IMR-90 (cell line): ENCODE measurements around the gene IL22RA1. TPM values are rescaled to one million over a fixed set of nuclear protein-coding genes. Genes with fewer than 3 reads are reported as not detected.

Source experiments
- ATAC-seq: fragments of 200-7000 bp; cut with Tn5 transposase; 2 replicates; pipeline ENCODE4 v1.9.1; 2020; ENCODE audit warnings: low read depth, mild to moderate bottlenecking, moderate library complexity
- BruUV-seq: library from RNA; stranded (reverse); fragments of 400-500 nt; replicated peaks from 2 replicates; lab custom pipeline; 2021; lab: Mats Ljungman, UMichigan
- CTCF ChIA-PET: fragments of 300-600 bp; formaldehyde crosslinking; extraction: SDS; loops from one replicate; lab custom pipeline; 2021; ENCODE audit warnings: antibody characterized with exemption; lab: Yijun Ruan, JAX
- POLR2A ChIA-PET: fragments of 300-600 bp; sonication (Branson Sonifier 250); formaldehyde crosslinking; loops from one replicate; lab custom pipeline; 2022; ENCODE audit warnings: antibody characterized with exemption; ENCODE audit not compliant: unreplicated experiment; lab: Charles Lee
- DNase-seq: peaks from one replicate; pipeline ENCODE4 v3.0.0; 2013
- H2AFZ ChIP-seq: replicated peaks from 2 replicates; pipeline ENCODE3; 2013; ENCODE audit warnings: low read length, mild to moderate bottlenecking; ENCODE audit not compliant: poor library complexity
- H2AK5ac ChIP-seq: 2 replicates; pipeline ENCODE4 v1.6.1; 2013; ENCODE audit warnings: low read depth, low read length, inconsistent platforms
- H2AK9ac ChIP-seq: replicated peaks from 2 replicates; pipeline ENCODE3; 2013; ENCODE audit warnings: mild to moderate bottlenecking, low read depth, low read length, moderate library complexity; ENCODE audit not compliant: poor library complexity
- H2BK120ac ChIP-seq: 2 replicates; pipeline ENCODE4 v1.6.1; 2013; ENCODE audit warnings: low read depth, low read length, inconsistent platforms
- H2BK15ac ChIP-seq: 3 replicates; pipeline ENCODE4 v1.6.1; 2013; ENCODE audit warnings: low read depth, low read length, inconsistent platforms
- H2BK20ac ChIP-seq: 2 replicates; pipeline ENCODE4 v1.6.1; 2013; ENCODE audit warnings: low read depth, mild to moderate bottlenecking, inconsistent platforms, low read length, moderate library complexity
- H2BK5ac ChIP-seq: 2 replicates; pipeline ENCODE4 v1.6.1; 2013; ENCODE audit warnings: mild to moderate bottlenecking, low read depth, low read length, inconsistent platforms; ENCODE audit not compliant: poor library complexity, severe bottlenecking
- H3K14ac ChIP-seq: replicated peaks from 2 replicates; pipeline ENCODE4 v1.6.1; 2013; ENCODE audit warnings: low read depth, low read length, inconsistent platforms
- H3K18ac ChIP-seq: 2 replicates; pipeline ENCODE4 v1.6.1; 2013; ENCODE audit warnings: low read depth, low read length, control low read depth
- H3K23ac ChIP-seq: 2 replicates; pipeline ENCODE4 v1.6.1; 2013; ENCODE audit warnings: low read depth, low read length, inconsistent platforms
- H3K27ac ChIP-seq: 2 replicates; pipeline ENCODE4 v1.5.1; 2013; ENCODE audit warnings: mild to moderate bottlenecking, control low read depth, low read length; ENCODE audit not compliant: insufficient read depth
- H3K27me3 ChIP-seq: 2 replicates; pipeline ENCODE4 v1.6.1; 2013; ENCODE audit warnings: low read length; ENCODE audit not compliant: control insufficient read depth, insufficient read depth
- H3K36me3 ChIP-seq: 2 replicates; pipeline ENCODE4 v1.6.1; 2013; ENCODE audit warnings: low read length, mixed read lengths; ENCODE audit not compliant: control insufficient read depth, insufficient read depth
- H3K4ac ChIP-seq: 2 replicates; pipeline ENCODE4 v1.6.1; 2013; ENCODE audit warnings: low read depth, low read length, inconsistent platforms
- H3K4me1 ChIP-seq: 2 replicates; pipeline ENCODE4 v1.6.1; 2013; ENCODE audit warnings: low read length, mixed read lengths; ENCODE audit not compliant: control insufficient read depth, insufficient read depth
- H3K4me2 ChIP-seq: 2 replicates; pipeline ENCODE4 v1.6.1; 2013; ENCODE audit warnings: low read depth, mild to moderate bottlenecking, control low read depth, low read length, moderate library complexity
- H3K4me3 ChIP-seq: 2 replicates; pipeline ENCODE4 v1.5.1; 2013; ENCODE audit warnings: low read depth, mild to moderate bottlenecking, control low read depth, low read length, moderate library complexity; ENCODE audit not compliant: insufficient read depth
- H3K56ac ChIP-seq: 2 replicates; pipeline ENCODE4 v1.6.1; 2013; ENCODE audit warnings: low read length, inconsistent platforms; ENCODE audit not compliant: insufficient read depth; ENCODE audit errors: extremely low read depth
- H3K79me1 ChIP-seq, 2 experiments: 2 replicates each; pipeline ENCODE4 v1.6.1; 2013; ENCODE audit warnings: low read length in 2 of 2, inconsistent platforms in 1 of 2, low read depth in 1 of 2
- H3K9ac ChIP-seq: 2 replicates; pipeline ENCODE4 v1.6.1; 2013; ENCODE audit warnings: low read depth, low read length, control low read depth
- H3K9me1 ChIP-seq: 2 replicates; pipeline ENCODE4 v1.6.1; 2013; ENCODE audit warnings: low read length, inconsistent platforms; ENCODE audit not compliant: insufficient read depth
- H3K9me3 ChIP-seq: 2 replicates; pipeline ENCODE4 v1.6.1; 2013; ENCODE audit warnings: low read length; ENCODE audit not compliant: control insufficient read depth, insufficient read depth
- H4K20me1 ChIP-seq: 2 replicates; pipeline ENCODE4 v1.6.1; 2013; ENCODE audit warnings: low read length, inconsistent platforms; ENCODE audit not compliant: insufficient read depth
- H4K5ac ChIP-seq: 2 replicates; pipeline ENCODE4 v1.6.1; 2013; ENCODE audit warnings: mild to moderate bottlenecking, low read depth, low read length, control low read depth
- H4K8ac ChIP-seq, 2 experiments: 2 replicates each; pipeline ENCODE4 v1.6.1; 2013; ENCODE audit warnings: low read depth in 2 of 2, low read length in 2 of 2, control low read depth in 1 of 2, inconsistent platforms in 1 of 2
- H4K91ac ChIP-seq: 2 replicates; pipeline ENCODE4 v1.6.1; 2013; ENCODE audit warnings: low read depth, low read length, inconsistent platforms; ENCODE audit not compliant: insufficient read depth
- CEBPB ChIP-seq: IDR thresholded peaks from 2 replicates; pipeline ENCODE4 v1.6.1; 2012; ENCODE audit warnings: low read depth, low read length, improper control_type of control experiment
- CHD1 ChIP-seq: IDR thresholded peaks from 2 replicates; pipeline ENCODE4 v1.6.1; 2012; ENCODE audit warnings: low read depth, low read length, improper control_type of control experiment
- CTCF ChIP-seq: conservative IDR thresholded peaks from 2 replicates; pipeline ENCODE4 v1.5.1; 2012; ENCODE audit warnings: mild to moderate bottlenecking, low read depth, low read length, improper control_type of control experiment
- FOS ChIP-seq: fragments of 150-350 bp; IDR thresholded peaks from 2 replicates; pipeline ENCODE4 v1.6.1; 2016; ENCODE audit warnings: low read depth, low read length
- MAFK ChIP-seq: IDR thresholded peaks from 2 replicates; pipeline ENCODE4 v1.6.1; 2012; ENCODE audit warnings: low read depth, low read length, improper control_type of control experiment
- MAZ ChIP-seq: IDR thresholded peaks from 2 replicates; pipeline ENCODE4 v1.6.1; 2012; ENCODE audit warnings: low read depth, mild to moderate bottlenecking, low read length, improper control_type of control experiment, moderate library complexity, borderline replicate concordance
- MXI1 ChIP-seq: IDR thresholded peaks from 2 replicates; pipeline ENCODE4 v1.6.1; 2012; ENCODE audit warnings: low read depth, mild to moderate bottlenecking, low read length, moderate library complexity, borderline replicate concordance
- RAD21 ChIP-seq: IDR thresholded peaks from 2 replicates; pipeline ENCODE4 v1.6.1; 2012; ENCODE audit warnings: low read length, improper control_type of control experiment
- RCOR1 ChIP-seq: IDR thresholded peaks from 2 replicates; pipeline ENCODE4 v1.6.1; 2012; ENCODE audit warnings: mild to moderate bottlenecking, low read length, improper control_type of control experiment; ENCODE audit not compliant: insufficient replicate concordance
- RFX5 ChIP-seq: IDR thresholded peaks from 2 replicates; pipeline ENCODE4 v1.8.0; 2012; ENCODE audit warnings: low read depth, mild to moderate bottlenecking, low read length, moderate library complexity
- SMC3 ChIP-seq: fragments of 150-350 bp; IDR thresholded peaks from 2 replicates; pipeline ENCODE4 v1.6.1; 2016; ENCODE audit warnings: low read depth, mild to moderate bottlenecking, antibody characterized with exemption, low read length, moderate library complexity
- USF2 ChIP-seq: fragments of 150-350 bp; IDR thresholded peaks from 2 replicates; pipeline ENCODE4 v1.6.1; 2017; ENCODE audit warnings: mild to moderate bottlenecking, antibody characterized with exemption, low read length, low read depth
- WGBS, 2 experiments: methylation state at CpG; one replicate each; pipeline versions ENCODE4 v1.1.5 to v1.1.7; 2013; ENCODE audit warnings: missing lambda C conversion rate in 2 of 2; ENCODE audit not compliant: insufficient read length in 1 of 2; ENCODE audit errors: extremely low coverage in 2 of 2; 5-methylcytosine and 5-hydroxymethylcytosine counted together
- dilution Hi-C: fragments of 300-500 bp; cut with HindIII; formaldehyde crosslinking; loops from one replicate; pipeline ENCODE4 v1.14.3; 2018; ENCODE audit warnings: low sequenced_read_pairs; ENCODE audit not compliant: unreplicated experiment
- in situ Hi-C: fragments of 300-500 bp; cut with MboI; formaldehyde crosslinking; loops from 3 replicates; pipeline ENCODE4 v1.14.3; 2019; ENCODE audit warnings: low sequenced_read_pairs, inconsistent platforms, mixed read lengths
- intact Hi-C: fragments of 100-400 bp; cut with micrococcal nuclease; formaldehyde crosslinking; loops from 2 replicates; pipeline ENCODE4 v1.10.0; 2022
- polyA plus RNA-seq, 3 experiments: library from polyadenylated mRNA; depleted of rRNA; stranded (reverse); fragments of >200 nt; gene quantifications; 2 replicates each; pipeline ENCODE4 v1.2.3, GENCODE V29; 2012; ENCODE audit warnings: low replicate concordance in 1 of 3
- total RNA-seq: library from RNA; depleted of rRNA; stranded (reverse); fragments of >200 nt; gene quantifications from 2 replicates; pipeline ENCODE4 v1.2.3, GENCODE V29; 2012
- TF ChIP-seq, protein P1 (sequence below): fragments of 150-350 bp; IDR thresholded peaks from 2 replicates; pipeline ENCODE4 v1.6.1; 2016; ENCODE audit warnings: low read depth, mild to moderate bottlenecking, low read length, moderate library complexity, borderline replicate concordance

The IL22RA1 gene
- total and polyA plus RNA-seq, 2 of the 4 experiments (the other 2 are of a cell fraction): not detected

DNA sequence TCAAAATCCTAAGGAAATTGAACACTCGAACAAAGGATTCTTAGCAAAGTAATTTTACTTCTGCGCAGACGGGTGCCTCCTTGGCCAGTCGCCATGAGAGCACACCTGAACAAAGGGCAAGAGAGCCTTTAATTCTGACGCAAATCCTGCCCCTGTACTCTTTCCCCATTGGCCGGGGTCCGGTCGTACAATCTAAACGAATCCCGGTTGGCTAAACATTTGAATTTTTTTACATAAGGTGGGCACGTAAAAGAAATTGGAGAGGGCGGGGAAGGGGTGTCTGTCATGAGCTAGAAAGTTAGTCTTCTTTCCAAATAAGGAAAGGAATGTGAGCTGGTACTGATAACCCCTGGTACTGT, 8.2 kb upstream of the IL22RA1 start:
- Histone ChIP-seq H2AK9ac (no peak overlapping the region), H3K4ac (no peak overlapping the region), H2BK20ac (no peak overlapping the region), H3K14ac (no peak overlapping the region), H2AK5ac (no peak overlapping the region), H2AFZ (no peak overlapping the region), H3K4me1 (peaks cover 5% of the 10 kb centered on the region), H3K4me3 (no peak overlapping the region), H4K91ac (no peak overlapping the region), H3K4me2 (no peak overlapping the region), H2BK15ac (no peak overlapping the region), H3K56ac (no peak overlapping the region), H2BK120ac (no peak overlapping the region), H3K9me1 (peaks cover 5% of the 10 kb centered on the region; the same call in 1 of the 2 replicates), H4K5ac (no peak overlapping the region), H3K27ac (no peak overlapping the region), H3K9me3 (no peaks in the 10 kb centered on the region), H4K20me1 (no peaks in the 10 kb centered on the region), H2BK5ac (no peak overlapping the region), H3K27me3 (peaks cover 53% of the 10 kb centered on the region), H3K36me3 (no peaks in the 10 kb centered on the region), H3K9ac (no peak overlapping the region), H4K8ac (no peak overlapping the region), H3K23ac (no peak overlapping the region), H3K18ac (no peak overlapping the region), H3K79me1 (no peaks in the 10 kb centered on the region)
- no TSS peak for BruUV-seq
- dilution Hi-C loops: no loop called here
- in situ Hi-C loops: no loop called here
- intact Hi-C loops: loop anchor here (2.0 to 5.0 kb wide), 2 partner anchors 46 to 240 kb away; no protein-coding TSS in a partner anchor
- no peak for TF ChIP-seq CTCF
- TF ChIP-seq MXI1: no peak
- TF ChIP-seq RFX5: no peak
- no peak for TF ChIP-seq MAZ
- TF ChIP-seq SMC3: no peak
- no peak for TF ChIP-seq RAD21
- no peak for TF ChIP-seq FOS
- no peak for TF ChIP-seq CEBPB
- no peak for TF ChIP-seq MAFK
- TF ChIP-seq CHD1: no peak
- no peak for TF ChIP-seq RCOR1
- TF ChIP-seq, protein P1, sequence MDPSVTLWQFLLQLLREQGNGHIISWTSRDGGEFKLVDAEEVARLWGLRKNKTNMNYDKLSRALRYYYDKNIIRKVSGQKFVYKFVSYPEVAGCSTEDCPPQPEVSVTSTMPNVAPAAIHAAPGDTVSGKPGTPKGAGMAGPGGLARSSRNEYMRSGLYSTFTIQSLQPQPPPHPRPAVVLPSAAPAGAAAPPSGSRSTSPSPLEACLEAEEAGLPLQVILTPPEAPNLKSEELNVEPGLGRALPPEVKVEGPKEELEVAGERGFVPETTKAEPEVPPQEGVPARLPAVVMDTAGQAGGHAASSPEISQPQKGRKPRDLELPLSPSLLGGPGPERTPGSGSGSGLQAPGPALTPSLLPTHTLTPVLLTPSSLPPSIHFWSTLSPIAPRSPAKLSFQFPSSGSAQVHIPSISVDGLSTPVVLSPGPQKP: no peak
- TF ChIP-seq USF2: no peak
- 10% methylated on average over 2 of the region's 12 CpGs; no CpG with 5 or more reads in 1 of the 2 experiments for WGBS, 2 experiments
- ATAC-seq (no peak), DNase-seq (no peak)
- ChIA-PET POLR2A (no interaction called here), CTCF (interaction anchor here (1.6 kb wide), 1 partner anchor 82 kb away, joined by 4 read pairs; no protein-coding TSS in a partner anchor)
